Neural cell (in vitro differentiated cells): ENCODE results near the gene ZNF490.

Experiments
- CTCF ChIP-seq: fragments of 450-650 bp; IDR thresholded peaks from 2 replicates; pipeline ENCODE4 v1.5.1; 2014; ENCODE audit warnings: antibody characterized with exemption, mild to moderate bottlenecking, moderate library complexity; ENCODE audit not compliant: poor library complexity, severe bottlenecking
- EP300 ChIP-seq: fragments of 450-650 bp; conservative IDR thresholded peaks from 2 replicates; pipeline ENCODE4 v1.6.1; 2014; ENCODE audit warnings: antibody characterized with exemption, mild to moderate bottlenecking, moderate library complexity; ENCODE audit not compliant: poor library complexity, severe bottlenecking
- EZH2 ChIP-seq: fragments of 200-600, 300-800 bp; shearing (Covaris generic), sonication (generic); IDR thresholded peaks from 2 replicates; pipeline ENCODE4 v1.6.1; 2014; ENCODE audit warnings: antibody characterized with exemption, low read length, borderline replicate concordance, mild to moderate bottlenecking; ENCODE audit not compliant: insufficient read depth, poor library complexity, severe bottlenecking
- POLR2AphosphoS5 ChIP-seq: IDR thresholded peaks from 2 replicates; pipeline ENCODE4 v1.6.1; 2012
- RAD21 ChIP-seq: fragments of 450-650 bp; conservative IDR thresholded peaks from 2 replicates; pipeline ENCODE4 v1.6.1; 2014; ENCODE audit warnings: antibody characterized with exemption, mild to moderate bottlenecking, moderate library complexity
- TAF1 ChIP-seq: IDR thresholded peaks from 2 replicates; pipeline ENCODE4 v1.6.1; 2012; ENCODE audit warnings: low read depth

GRCh38 chr19:12597594-12597993, 13.0 kb downstream of the ZNF490 start:
- TF ChIP-seq RAD21 (no peak), CTCF (no peak), EZH2 (no peak), EP300 (no peak), TAF1 (no peak), POLR2AphosphoS5 (no peak)
